Gastroesophageal sphincter (tissue), 2 donors: ENCODE measurements around the gene FBXO31.

ENCODE experiments used
- EP300 ChIP-seq: sonication (generic); formaldehyde crosslinking; IDR thresholded peaks from one replicate; pipeline ENCODE4 v1.6.1; 2017; ENCODE audit warnings: antibody characterized with exemption, mild to moderate bottlenecking
- POLR2A ChIP-seq, 2 donors: fragments of 450-650 bp; IDR thresholded peaks; one replicate each; pipeline ENCODE4 v1.6.1; 2017; ENCODE audit warnings: antibody characterized with exemption in 2 of 2, mild to moderate bottlenecking in 2 of 2, moderate library complexity in 1 of 2

- no peak for TF ChIP-seq POLR2A (IDR thresholded peaks at IDR 0.05)
- no peak for TF ChIP-seq EP300
These were observed 50.5 kb downstream of the FBXO31 start for GRCh38 chr16:87333101-87333500.
